ENCODE measurements around the gene MPI.

GRCh38 chr15:74889390-74889882 lies 406 bp upstream of the MPI start:
- no peak for TF ChIP-seq POLR2AphosphoS5 (IDR thresholded peaks at IDR 0.05; ENCODE audit: insufficient read depth, low read depth, low read length)
- TF ChIP-seq CTCF (IDR thresholded peaks at IDR 0.05; ENCODE audit: extremely low read depth in 1 of 2, insufficient read depth in 1 of 2, low read depth in 1 of 2, low read length in 2 of 2): no peak
- no peak for TF ChIP-seq POLR2A (IDR thresholded peaks at IDR 0.05; ENCODE audit: low read depth, low read length)
- no peak for TF ChIP-seq EZH2 (IDR thresholded peaks at IDR 0.05; ENCODE audit: borderline replicate concordance, low read depth, low read length, severe bottlenecking)
- TF ChIP-seq GATA2 (IDR thresholded peaks at IDR 0.05; ENCODE audit: insufficient read depth, insufficient read length, low read depth, low read length): no peak
- no peak for TF ChIP-seq MAX (IDR thresholded peaks at IDR 0.05; ENCODE audit: insufficient read depth, insufficient read length)
- TF ChIP-seq FOS (IDR thresholded peaks at IDR 0.05; ENCODE audit: borderline replicate concordance, insufficient read depth, low read length): no peak
- TF ChIP-seq MYC (IDR thresholded peaks at IDR 0.05; ENCODE audit: low read depth, low read length): no peak
